ENCODE data around the gene C14orf132. TPM values are rescaled to one million over a fixed set of nuclear protein-coding genes. Genes with fewer than 3 reads are reported as not detected.

Gene C14orf132
- polyA plus RNA-seq, 1 donor (not counting 4 experiments of a cell fraction or from before 2014, with no cell fraction given) = 1.3 TPM

DNA sequence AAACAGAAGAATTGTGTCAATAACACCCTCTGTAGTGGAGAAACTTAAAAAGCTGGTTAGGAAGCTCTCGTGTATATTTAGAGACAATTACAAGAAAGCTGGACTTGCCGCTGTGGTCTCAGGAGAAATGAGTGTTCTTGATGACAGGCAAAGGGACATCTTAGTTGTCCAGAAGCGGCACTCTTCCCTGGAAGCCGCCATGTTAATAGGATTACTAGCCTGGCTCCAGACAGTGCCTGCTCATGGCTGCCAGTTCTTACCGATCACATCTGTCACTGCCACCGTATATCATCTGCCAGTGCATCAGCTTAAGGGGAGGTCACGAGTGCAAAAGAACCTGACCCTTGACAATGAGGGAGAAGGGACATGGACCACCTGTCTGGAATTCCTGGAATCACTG, 48.9 kb downstream of the C14orf132 start:
- Histone ChIP-seq H3K36me3 (ENCODE audit: control insufficient read depth in 2 of 2, extremely low read depth in 1 of 2, insufficient read depth in 2 of 2, low read length in 2 of 2) (no peaks in the 10 kb centered on the region), H3K27ac (ENCODE audit: control insufficient read depth, insufficient read depth, low read length) (no peak overlapping the region), H3K4me3 (ENCODE audit: control insufficient read depth in 2 of 3, extremely low read depth in 1 of 3, insufficient read depth in 2 of 3, low read depth in 1 of 3, low read length in 3 of 3) (no peak overlapping the region), H3K9me1 (ENCODE audit: control insufficient read depth, extremely low read depth, insufficient read depth, low read length) (no peaks in the 10 kb centered on the region), H3K4me1 (ENCODE audit: control insufficient read depth, extremely low read depth, insufficient read depth, low read length) (peaks cover 10% of the 10 kb centered on the region), H4K20me1 (ENCODE audit: control insufficient read depth, extremely low read depth, insufficient read depth, low read length) (no peaks in the 10 kb centered on the region), H2AFZ (ENCODE audit: control insufficient read depth, low read length) (no peak overlapping the region), H3K9ac (ENCODE audit: control insufficient read depth, extremely low read depth, insufficient read depth, low read length) (no peak overlapping the region), H3K9me3 (ENCODE audit: control insufficient read depth, low read depth, low read length) (no peaks in the 10 kb centered on the region), H3K79me2 (ENCODE audit: control insufficient read depth, insufficient read depth, low read length) (no peaks in the 10 kb centered on the region), H3K4me2 (ENCODE audit: control insufficient read depth, extremely low read depth, insufficient read depth, low read depth, low read length) (no peak overlapping the region), H3K27me3 (ENCODE audit: control insufficient read depth, extremely low read depth, insufficient read depth, low read length) (peaks cover 26% of the 10 kb centered on the region)
- no peak for DNase-seq (ENCODE audit: low read depth, low spot score)
- no peak for TF ChIP-seq EZH2 (IDR thresholded peaks at IDR 0.05; ENCODE audit: low read length)
- TF ChIP-seq, protein P1, sequence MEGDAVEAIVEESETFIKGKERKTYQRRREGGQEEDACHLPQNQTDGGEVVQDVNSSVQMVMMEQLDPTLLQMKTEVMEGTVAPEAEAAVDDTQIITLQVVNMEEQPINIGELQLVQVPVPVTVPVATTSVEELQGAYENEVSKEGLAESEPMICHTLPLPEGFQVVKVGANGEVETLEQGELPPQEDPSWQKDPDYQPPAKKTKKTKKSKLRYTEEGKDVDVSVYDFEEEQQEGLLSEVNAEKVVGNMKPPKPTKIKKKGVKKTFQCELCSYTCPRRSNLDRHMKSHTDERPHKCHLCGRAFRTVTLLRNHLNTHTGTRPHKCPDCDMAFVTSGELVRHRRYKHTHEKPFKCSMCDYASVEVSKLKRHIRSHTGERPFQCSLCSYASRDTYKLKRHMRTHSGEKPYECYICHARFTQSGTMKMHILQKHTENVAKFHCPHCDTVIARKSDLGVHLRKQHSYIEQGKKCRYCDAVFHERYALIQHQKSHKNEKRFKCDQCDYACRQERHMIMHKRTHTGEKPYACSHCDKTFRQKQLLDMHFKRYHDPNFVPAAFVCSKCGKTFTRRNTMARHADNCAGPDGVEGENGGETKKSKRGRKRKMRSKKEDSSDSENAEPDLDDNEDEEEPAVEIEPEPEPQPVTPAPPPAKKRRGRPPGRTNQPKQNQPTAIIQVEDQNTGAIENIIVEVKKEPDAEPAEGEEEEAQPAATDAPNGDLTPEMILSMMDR (optimal IDR thresholded peaks at IDR 0.05 in 1 of 3, IDR thresholded peaks at IDR 0.05 in 1 of 3, conservative IDR thresholded peaks at IDR 0.05 in 1 of 3; ENCODE audit: extremely low read depth in 1 of 3, insufficient read depth in 2 of 3, low read length in 3 of 3) = no peak
- no peak for FAIRE-seq
- dilution Hi-C loops (cut with MboI; ENCODE audit: extremely low pct_ligation_motif_present, low sequenced_read_pairs) = no loop called here

DNA sequence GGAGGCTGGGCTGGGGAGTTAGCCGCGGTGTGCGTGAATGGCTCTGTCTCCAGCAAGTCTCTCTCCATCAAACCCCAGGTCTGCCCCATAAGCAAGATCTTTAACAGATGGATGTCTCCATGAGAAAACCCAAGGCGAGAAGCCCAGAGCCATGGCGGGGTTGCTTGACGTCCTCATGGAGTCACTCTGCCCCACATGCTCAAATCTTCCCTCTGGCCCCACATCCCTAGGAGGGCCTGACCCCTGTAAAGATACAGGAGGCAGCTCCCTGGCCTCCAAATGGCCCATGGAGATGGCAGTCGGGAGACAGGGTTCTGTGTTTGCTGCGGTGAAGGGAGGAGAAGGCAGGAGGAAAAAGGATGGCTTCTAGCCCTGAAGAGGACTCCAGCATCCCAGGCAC, 49.3 kb downstream of the C14orf132 start:
- Histone ChIP-seq H3K79me2 (ENCODE audit: control insufficient read depth, insufficient read depth, low read length) (no peaks in the 10 kb centered on the region), H3K9me1 (ENCODE audit: control insufficient read depth, extremely low read depth, insufficient read depth, low read length) (no peaks in the 10 kb centered on the region), H3K9ac (ENCODE audit: control insufficient read depth, extremely low read depth, insufficient read depth, low read length) (no peak overlapping the region), H3K36me3 (ENCODE audit: control insufficient read depth in 2 of 2, extremely low read depth in 1 of 2, insufficient read depth in 2 of 2, low read length in 2 of 2) (no peaks in the 10 kb centered on the region), H4K20me1 (ENCODE audit: control insufficient read depth, extremely low read depth, insufficient read depth, low read length) (no peaks in the 10 kb centered on the region), H3K27me3 (ENCODE audit: control insufficient read depth, extremely low read depth, insufficient read depth, low read length) (peaks cover 26% of the 10 kb centered on the region), H3K27ac (ENCODE audit: control insufficient read depth, insufficient read depth, low read length) (no peak overlapping the region), H2AFZ (ENCODE audit: control insufficient read depth, low read length) (no peak overlapping the region), H3K9me3 (ENCODE audit: control insufficient read depth, low read depth, low read length) (no peaks in the 10 kb centered on the region), H3K4me1 (ENCODE audit: control insufficient read depth, extremely low read depth, insufficient read depth, low read length) (peaks cover 7% of the 10 kb centered on the region), H3K4me2 (ENCODE audit: control insufficient read depth, extremely low read depth, insufficient read depth, low read depth, low read length) (no peak overlapping the region), H3K4me3 (ENCODE audit: control insufficient read depth in 2 of 3, extremely low read depth in 1 of 3, insufficient read depth in 2 of 3, low read depth in 1 of 3, low read length in 3 of 3) (no peak overlapping the region)
- TF ChIP-seq, protein P1 (optimal IDR thresholded peaks at IDR 0.05 in 1 of 3, IDR thresholded peaks at IDR 0.05 in 1 of 3, conservative IDR thresholded peaks at IDR 0.05 in 1 of 3; ENCODE audit: extremely low read depth in 1 of 3, insufficient read depth in 2 of 3, low read length in 3 of 3) = no peak
- no peak for TF ChIP-seq EZH2 (IDR thresholded peaks at IDR 0.05; ENCODE audit: low read length)
- DNase-seq (ENCODE audit: low read depth, low spot score) (no peak), FAIRE-seq (no peak)
- dilution Hi-C loops (cut with MboI; ENCODE audit: extremely low pct_ligation_motif_present, low sequenced_read_pairs) = no loop called here

Data from keratinocyte (primary cell).